Tibial artery (tissue), 4 donors: Measurements from ENCODE around the gene RNF26.

Source experiments
- DNase-seq, 2 donors: peaks; one replicate each; pipeline ENCODE4 v3.0.0-alpha.2; 2019
- H3K27ac ChIP-seq, 2 donors: fragments of 200-600 bp; sonication (generic) in 1 of 2; 1 replicate in 1 of 2; 2 replicates in 1 of 2; pipeline ENCODE4 v1.5.1; 2018 to 2019; ENCODE audit warnings: mild to moderate bottlenecking in 1 of 2
- H3K27me3 ChIP-seq, 2 donors: fragments of 200-600 bp; sonication (generic) in 1 of 2; one replicate each; pipeline versions ENCODE4 v1.5.1 to v1.6.0; 2016 to 2019
- H3K36me3 ChIP-seq, 3 donors: fragments of 200-600 bp; sonication (generic) in 2 of 3; one replicate each; pipeline ENCODE4 v1.5.1; 2016 to 2019; ENCODE audit warnings: mild to moderate bottlenecking in 2 of 3
- H3K4me1 ChIP-seq, 4 donors: fragments of 200-600 bp; sonication (generic) in 2 of 4; 1 replicate in 3 of 4; 2 replicates in 1 of 4; pipeline ENCODE4 v1.5.1; 2016 to 2019
- H3K4me3 ChIP-seq, 2 donors: fragments of 200-600 bp; sonication (generic) in 1 of 2; 1 replicate in 1 of 2; 2 replicates in 1 of 2; pipeline ENCODE4 v1.5.1; 2018 to 2019; ENCODE audit warnings: mild to moderate bottlenecking in 2 of 2
- H3K9me3 ChIP-seq, 3 donors: fragments of 200-600 bp; sonication (generic) in 1 of 3; one replicate each; pipeline ENCODE4 v1.5.1; 2016 to 2019
- intact Hi-C: fragments of 100-400 bp; cut with DNase I; formaldehyde crosslinking; loops from one replicate; pipeline ENCODE4 v1.15.0; 2023; ENCODE audit warnings: low total_unique reads
- TF ChIP-seq, protein P1 (sequence below), 2 experiments: fragments of 200-600 bp in 1 of 2; fragments of 450-650 bp in 1 of 2; IDR thresholded peaks; one replicate each; pipeline ENCODE4 v1.5.1; 2017 to 2019; ENCODE audit warnings: antibody characterized with exemption in 2 of 2, mild to moderate bottlenecking in 1 of 2, moderate library complexity in 1 of 2

The RNF26 gene

DNA sequence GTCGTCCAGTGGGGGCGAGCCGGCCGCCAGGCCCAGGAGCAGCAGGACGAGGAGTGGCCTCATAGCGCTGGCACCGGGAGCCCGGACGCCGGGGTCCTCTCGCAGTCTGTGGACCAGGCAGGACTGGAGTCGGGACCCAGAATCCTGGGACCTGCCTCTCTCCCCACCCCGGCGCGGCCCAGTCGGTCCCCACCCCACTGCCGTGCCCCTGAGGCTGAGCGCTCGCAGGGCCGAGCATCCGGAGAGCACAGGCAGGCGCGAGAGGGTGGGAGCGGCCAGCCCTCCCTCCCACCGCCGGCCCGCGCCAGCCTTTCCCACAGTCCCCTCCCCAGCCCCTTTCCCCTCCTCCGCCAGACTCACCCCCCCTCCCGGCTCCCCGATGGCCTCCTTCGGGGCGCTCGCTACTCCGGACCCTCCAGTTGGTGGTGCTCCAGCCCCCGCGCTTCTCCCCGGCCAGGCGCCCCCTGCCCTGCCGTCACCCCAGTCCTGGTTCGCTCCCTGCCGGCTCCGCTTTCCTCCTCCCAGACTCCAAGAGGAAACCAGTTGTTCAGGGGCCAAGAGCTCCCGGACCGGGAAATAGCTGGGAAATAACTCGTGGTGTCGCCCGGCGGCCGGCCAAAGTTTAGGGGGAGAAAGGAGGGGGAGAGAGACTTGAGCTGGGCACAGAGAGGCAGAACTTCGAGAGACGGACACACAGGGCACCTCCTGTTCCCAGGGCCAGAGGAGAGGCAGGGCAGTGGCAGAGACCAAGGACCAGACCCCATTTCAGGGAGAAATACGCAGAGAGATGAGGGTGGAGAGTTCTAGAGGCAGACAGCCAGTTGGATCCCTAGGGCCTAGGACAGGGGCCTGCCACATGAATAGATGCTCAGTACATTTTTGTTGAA is 6.3 kb downstream of the RNF26 start, which contains the start of gene C1QTNF5:
Gene C1QTNF5, minus strand, starts transcription at position 549 of the 887 bp plus-strand sequence. Its CDS starts 486 bp downstream, at position 63.
- Histone ChIP-seq H3K4me3 (peak within 1 kb of the TSS; percentile 70 to 80), H3K27ac (peak within 1 kb of the TSS; percentile 92 to 93), H3K9me3 (no peaks in the 10 kb centered on the region), H3K27me3 (no peaks in the 10 kb centered on the region), H3K36me3 (peaks cover 0 to 13% (median 0%) of the 10 kb centered on the region in 3 donors), H3K4me1 (peaks cover 0 to 55% (median 38%) of the 10 kb centered on the region in 4 donors)
- peak; percentile 93 to 95 for DNase-seq
- intact Hi-C loops, result no loop called here
- TF ChIP-seq, protein P1, sequence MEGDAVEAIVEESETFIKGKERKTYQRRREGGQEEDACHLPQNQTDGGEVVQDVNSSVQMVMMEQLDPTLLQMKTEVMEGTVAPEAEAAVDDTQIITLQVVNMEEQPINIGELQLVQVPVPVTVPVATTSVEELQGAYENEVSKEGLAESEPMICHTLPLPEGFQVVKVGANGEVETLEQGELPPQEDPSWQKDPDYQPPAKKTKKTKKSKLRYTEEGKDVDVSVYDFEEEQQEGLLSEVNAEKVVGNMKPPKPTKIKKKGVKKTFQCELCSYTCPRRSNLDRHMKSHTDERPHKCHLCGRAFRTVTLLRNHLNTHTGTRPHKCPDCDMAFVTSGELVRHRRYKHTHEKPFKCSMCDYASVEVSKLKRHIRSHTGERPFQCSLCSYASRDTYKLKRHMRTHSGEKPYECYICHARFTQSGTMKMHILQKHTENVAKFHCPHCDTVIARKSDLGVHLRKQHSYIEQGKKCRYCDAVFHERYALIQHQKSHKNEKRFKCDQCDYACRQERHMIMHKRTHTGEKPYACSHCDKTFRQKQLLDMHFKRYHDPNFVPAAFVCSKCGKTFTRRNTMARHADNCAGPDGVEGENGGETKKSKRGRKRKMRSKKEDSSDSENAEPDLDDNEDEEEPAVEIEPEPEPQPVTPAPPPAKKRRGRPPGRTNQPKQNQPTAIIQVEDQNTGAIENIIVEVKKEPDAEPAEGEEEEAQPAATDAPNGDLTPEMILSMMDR (IDR thresholded peaks at IDR 0.05), result no peak

DNA sequence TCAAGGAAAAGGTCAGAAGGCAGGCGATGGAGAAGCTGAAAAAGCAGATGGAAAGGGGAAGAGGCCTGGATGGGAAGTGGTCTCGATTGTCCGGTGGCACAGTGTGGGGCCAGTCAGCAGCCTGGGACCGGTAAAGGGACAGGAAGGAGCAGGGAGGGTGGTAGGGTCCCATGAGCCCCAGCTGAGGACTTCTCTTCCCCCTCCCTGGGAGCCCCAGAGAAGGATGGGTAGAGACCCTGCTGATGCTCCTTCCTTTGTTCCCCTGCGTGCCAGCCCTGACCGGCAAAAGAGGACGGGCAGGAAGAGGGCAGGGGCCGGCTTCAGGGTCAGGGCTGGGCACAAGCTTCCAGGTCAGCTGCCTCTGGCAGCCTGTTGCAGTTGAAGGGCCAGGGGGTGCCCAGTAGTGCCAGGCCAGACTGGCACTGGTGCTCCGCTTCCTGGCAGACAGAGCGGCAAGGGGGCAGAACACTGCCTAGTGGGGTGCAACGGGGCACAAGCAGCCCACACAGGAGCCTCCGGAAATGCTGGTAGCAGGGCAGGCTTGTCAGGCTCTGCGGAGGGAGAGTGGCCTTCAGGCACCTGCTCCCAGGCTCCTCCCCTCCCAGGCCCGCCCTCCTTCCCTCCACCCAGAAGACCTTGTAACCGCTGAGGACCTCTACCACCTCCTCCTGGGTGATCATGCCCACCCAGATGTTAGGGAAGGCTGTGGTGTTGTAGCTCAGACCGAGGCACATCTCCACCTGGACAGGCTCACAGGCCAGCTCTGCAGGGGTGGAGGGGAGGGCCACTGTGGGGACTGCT is 7.1 kb downstream of the RNF26 start:
- no peaks in the 10 kb centered on the region for H3K9me3 ChIP-seq
- no peaks in the 10 kb centered on the region for H3K27me3 ChIP-seq
- peaks cover 0 to 8% (median 0%) of the 10 kb centered on the region in 3 donors for H3K36me3 ChIP-seq
- H3K4me3 ChIP-seq, result peak overlapping the region; percentile 70 to 80
- peak overlapping the region; percentile 92 to 93 for H3K27ac ChIP-seq
- TF ChIP-seq, protein P1 (IDR thresholded peaks at IDR 0.05), result no peak
- DNase-seq, result peak in 1 of 2 donors; percentile 68
- H3K4me1 ChIP-seq, result peaks cover 0 to 50% (median 37%) of the 10 kb centered on the region in 4 donors
- intact Hi-C loops, result no loop called here

DNA sequence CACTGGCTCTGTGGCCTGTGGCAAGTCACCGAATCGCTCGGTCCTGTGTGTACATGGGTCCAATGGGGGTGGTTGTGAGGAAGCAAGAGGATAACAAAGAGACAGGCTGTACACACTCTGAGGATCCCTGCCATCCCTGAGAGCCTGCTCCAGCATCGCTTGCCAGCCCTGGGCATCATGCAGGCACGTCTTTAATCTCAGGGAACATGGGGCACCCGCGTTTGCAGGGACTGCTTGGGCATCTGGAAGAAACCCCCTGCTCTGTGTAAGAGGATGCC is 7.6 kb downstream of the RNF26 start:
- Histone ChIP-seq H3K27me3 (no peaks in the 10 kb centered on the region), H3K9me3 (no peaks in the 10 kb centered on the region), H3K27ac (no peak overlapping the region), H3K4me1 (peaks cover 0 to 50% (median 37%) of the 10 kb centered on the region in 4 donors), H3K36me3 (peaks cover 0 to 3% (median 0%) of the 10 kb centered on the region in 3 donors), H3K4me3 (no peak overlapping the region)
- peak in 1 of 2 donors; percentile 62 for DNase-seq
- TF ChIP-seq, protein P1 (IDR thresholded peaks at IDR 0.05), result no peak
- intact Hi-C loops, result no loop called here

DNA sequence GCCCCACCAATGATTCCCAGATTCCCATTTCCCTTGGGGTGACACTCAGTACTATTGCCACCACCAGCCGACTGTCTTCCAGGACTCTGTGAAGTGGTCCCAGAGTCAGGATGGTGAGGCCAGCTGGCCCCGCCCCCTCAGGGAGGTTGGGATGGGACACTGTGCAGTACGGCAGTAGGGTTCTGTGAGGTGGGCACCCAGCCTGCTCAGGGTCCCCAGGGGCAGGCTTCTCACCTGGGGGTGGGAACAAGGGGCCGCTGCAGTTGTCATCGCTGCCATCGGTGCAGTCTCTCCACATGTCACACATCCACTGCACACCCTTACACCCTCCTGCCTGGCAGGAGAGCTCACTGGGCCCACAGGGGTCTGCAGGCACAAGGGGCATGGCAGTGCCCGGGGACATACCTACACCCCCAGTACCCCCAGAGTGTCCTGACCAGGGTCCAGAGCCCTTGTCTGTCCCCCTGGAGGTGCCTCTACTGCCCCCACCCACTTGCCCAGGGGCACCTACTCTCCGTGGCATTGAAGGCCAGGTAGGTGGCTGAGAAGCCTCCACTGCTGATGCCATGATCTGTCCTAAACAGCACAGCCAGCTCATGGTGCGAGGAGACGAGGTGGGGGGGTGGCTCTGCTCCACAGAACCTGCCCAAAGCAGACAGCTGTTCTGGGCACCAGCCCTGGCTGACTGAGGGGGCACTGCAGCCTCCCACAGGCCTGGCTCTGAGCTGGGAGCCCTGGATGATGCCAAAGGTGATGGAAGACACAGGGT is 8.2 kb downstream of the RNF26 start:
- Histone ChIP-seq H3K27ac (no peak overlapping the region), H3K27me3 (no peaks in the 10 kb centered on the region), H3K36me3 (no peaks in the 10 kb centered on the region), H3K9me3 (no peaks in the 10 kb centered on the region), H3K4me1 (peaks cover 0 to 55% (median 33%) of the 10 kb centered on the region in 4 donors), H3K4me3 (no peak overlapping the region)
- DNase-seq, result peak in 1 of 2 donors; percentile 66
- intact Hi-C loops, result no loop called here
- TF ChIP-seq, protein P1 (IDR thresholded peaks at IDR 0.05), result no peak

DNA sequence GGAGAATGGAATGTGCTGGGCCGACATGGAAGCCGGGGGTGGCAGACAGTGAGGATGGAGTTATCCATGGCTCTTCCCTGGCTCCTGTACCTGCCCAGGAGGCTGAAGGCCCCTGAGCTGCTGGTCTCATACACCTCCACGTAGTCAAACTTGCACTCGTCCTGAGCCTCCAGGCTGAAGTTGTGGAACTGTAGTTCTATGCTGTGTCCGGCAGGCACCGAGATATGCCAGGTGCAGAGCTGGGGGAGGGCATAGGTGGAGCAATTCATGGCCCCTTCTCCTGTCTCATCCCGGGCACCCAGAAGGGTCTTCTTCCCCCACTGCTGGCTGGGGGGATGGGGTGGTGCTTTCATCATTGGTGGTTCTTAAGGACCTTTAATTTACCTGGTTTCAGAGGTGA is 9.4 kb downstream of the RNF26 start:
- TF ChIP-seq, protein P1 (IDR thresholded peaks at IDR 0.05), result no peak
- intact Hi-C loops, result no loop called here

More for the DNA sequence above, 9.4 kb downstream of the RNF26 start:
- no peak overlapping the region for H3K4me3 ChIP-seq
- H3K27me3 ChIP-seq, result no peaks in the 10 kb centered on the region
- H3K4me1 ChIP-seq, result peaks cover 0 to 46% (median 23%) of the 10 kb centered on the region in 4 donors
- H3K9me3 ChIP-seq, result no peaks in the 10 kb centered on the region
- peak in 1 of 2 donors; percentile 61 for DNase-seq
- no peak overlapping the region for H3K27ac ChIP-seq
- no peaks in the 10 kb centered on the region for H3K36me3 ChIP-seq
